DOHH2 (cell line): ENCODE measurements around the gene FILIP1L.

Experiments
- H3F3A ChIP-seq: fragments of 200-600 bp; sonication (generic), shearing (Covaris generic); 2 replicates; pipeline ENCODE4 v1.6.0; 2016; ENCODE audit warnings: antibody characterized with exemption, mild to moderate bottlenecking; ENCODE audit not compliant: control insufficient read depth, insufficient read depth
- H3K27ac ChIP-seq: fragments of 200-600 bp; sonication (generic); 2 replicates; pipeline ENCODE4 v1.5.1; 2014; ENCODE audit warnings: low read depth, mild to moderate bottlenecking, low read length, moderate library complexity
- H3K27me3 ChIP-seq: fragments of 200-600 bp; sonication (generic); 2 replicates; pipeline ENCODE4 v1.6.1; 2014; ENCODE audit warnings: mild to moderate bottlenecking, low read length, mixed read lengths; ENCODE audit not compliant: control insufficient read depth
- H3K36me3 ChIP-seq: fragments of 200-600 bp; sonication (generic); 2 replicates; pipeline ENCODE4 v1.6.1; 2014; ENCODE audit warnings: mild to moderate bottlenecking, low read length, moderate library complexity, mixed read lengths; ENCODE audit not compliant: control insufficient read depth
- H3K4me1 ChIP-seq: fragments of 200-600 bp; sonication (generic); 2 replicates; pipeline ENCODE4 v1.6.1; 2014; ENCODE audit warnings: mild to moderate bottlenecking, low read length, mixed read lengths; ENCODE audit not compliant: control insufficient read depth
- H3K4me2 ChIP-seq: fragments of 200-600 bp; sonication (generic); 2 replicates; pipeline ENCODE4 v1.6.0; 2014; ENCODE audit warnings: mild to moderate bottlenecking, low read length, moderate library complexity
- H3K4me3 ChIP-seq: fragments of 200-600 bp; sonication (generic); 2 replicates; pipeline ENCODE4 v1.5.1; 2014; ENCODE audit warnings: mild to moderate bottlenecking, low read length, mixed read lengths
- H3K79me2 ChIP-seq: fragments of 200-600 bp; sonication (generic); 2 replicates; pipeline ENCODE4 v1.6.1; 2014; ENCODE audit warnings: mild to moderate bottlenecking, low read length, mixed read lengths; ENCODE audit not compliant: control insufficient read depth
- H3K9me2 ChIP-seq: fragments of 200-600 bp; sonication (generic); replicated peaks from 2 replicates; pipeline ENCODE4 v1.6.1; 2014; ENCODE audit warnings: mild to moderate bottlenecking, low read length, mixed read lengths; ENCODE audit not compliant: control insufficient read depth
- H3K9me3 ChIP-seq: fragments of 200-600 bp; sonication (generic); 2 replicates; pipeline ENCODE4 v1.6.1; 2014; ENCODE audit warnings: antibody characterized with exemption, low read length, mixed read lengths; ENCODE audit not compliant: control insufficient read depth, insufficient read depth
- H4K20me1 ChIP-seq: fragments of 200-600 bp; sonication (generic); 2 replicates; pipeline ENCODE4 v1.6.0; 2014; ENCODE audit warnings: low read depth, mild to moderate bottlenecking, antibody characterized with exemption, low read length, moderate library complexity; ENCODE audit not compliant: control insufficient read depth, insufficient read depth
- CTCF ChIP-seq: fragments of 200-600 bp; sonication (generic); IDR thresholded peaks from one replicate; pipeline ENCODE4 v1.5.1; 2014; ENCODE audit warnings: antibody characterized with exemption, mild to moderate bottlenecking, low read depth, low read length; ENCODE audit not compliant: poor library complexity, severe bottlenecking
- EZH2phosphoT487 ChIP-seq: fragments of 200-600 bp; sonication (generic); IDR thresholded peaks from 2 replicates; pipeline ENCODE4 v1.6.1; 2017; ENCODE audit warnings: borderline replicate concordance, mild to moderate bottlenecking, antibody characterized with exemption, low read length, moderate library complexity, mixed read lengths

Gene FILIP1L

GRCh38 chr3:99920481-99921376 lies 193.6 kb downstream of the FILIP1L start:
- H3K27ac ChIP-seq = no peak overlapping the region
- H3K36me3 ChIP-seq = no peaks in the 10 kb centered on the region; the same call in 1 of the 2 replicates
- H3K4me2 ChIP-seq = peak overlapping the region; percentile 40
- no peaks in the 10 kb centered on the region for H3K9me3 ChIP-seq
- peaks cover 19% of the 10 kb centered on the region for H3K79me2 ChIP-seq
- H3K27me3 ChIP-seq = no peaks in the 10 kb centered on the region
- peaks cover 10% of the 10 kb centered on the region for H3K4me1 ChIP-seq
- no peaks in the 10 kb centered on the region for H3F3A ChIP-seq
- H3K4me3 ChIP-seq = peak overlapping the region; percentile 5; the same call in 1 of the 2 replicates
- TF ChIP-seq CTCF (no peak), EZH2phosphoT487 (no peak)
- no peaks in the 10 kb centered on the region; the same call in 1 of the 2 replicates for H3K9me2 ChIP-seq
- H4K20me1 ChIP-seq = no peaks in the 10 kb centered on the region

- H3K79me2 ChIP-seq = peaks cover 19% of the 10 kb centered on the region; the same call in 1 of the 2 replicates
- no peaks in the 10 kb centered on the region for H3K9me3 ChIP-seq
- no peak overlapping the region for H3K27ac ChIP-seq
- peaks cover 10% of the 10 kb centered on the region for H3K4me1 ChIP-seq
- no peaks in the 10 kb centered on the region for H3K27me3 ChIP-seq
- TF ChIP-seq CTCF = no peak
- no peak for TF ChIP-seq EZH2phosphoT487
- H3K36me3 ChIP-seq = no peaks in the 10 kb centered on the region; the same call in 1 of the 2 replicates
- no peaks in the 10 kb centered on the region for H4K20me1 ChIP-seq
- no peak overlapping the region for H3K4me2 ChIP-seq
- no peaks in the 10 kb centered on the region; the same call in 1 of the 2 replicates for H3K9me2 ChIP-seq
- H3K4me3 ChIP-seq = no peak overlapping the region
- H3F3A ChIP-seq = no peaks in the 10 kb centered on the region
Observed at GRCh38 chr3:99919694-99920093, 194.6 kb downstream of the FILIP1L start.

GRCh38 chr3:99918715-99919114 lies 195.6 kb downstream of the FILIP1L start:
- Histone ChIP-seq H3F3A (no peaks in the 10 kb centered on the region), H3K4me2 (no peak overlapping the region)
- TF ChIP-seq CTCF (no peak), EZH2phosphoT487 (no peak)

More at GRCh38 chr3:99918715-99919114, 195.6 kb downstream of the FILIP1L start:
- Histone ChIP-seq H4K20me1 (no peaks in the 10 kb centered on the region), H3K79me2 (peaks cover 16% of the 10 kb centered on the region; the same call in 1 of the 2 replicates), H3K4me3 (no peak overlapping the region), H3K27ac (no peak overlapping the region), H3K36me3 (no peaks in the 10 kb centered on the region; the same call in 1 of the 2 replicates), H3K27me3 (no peaks in the 10 kb centered on the region), H3K4me1 (peaks cover 10% of the 10 kb centered on the region), H3K9me2 (no peaks in the 10 kb centered on the region; the same call in 1 of the 2 replicates), H3K9me3 (no peaks in the 10 kb centered on the region)
